ENCODE measurements around the gene UBASH3A. TPM values are rescaled to one million over a fixed set of nuclear protein-coding genes. Genes with fewer than 3 reads are reported as not detected.

The UBASH3A gene
- total RNA-seq, 1 donor from 2014 or later, result not detected

- no peaks in the 10 kb centered on the region for H3K9me3 ChIP-seq (replicated peaks)
- intact Hi-C loops (cut with micrococcal nuclease), result no loop called here
- no peak for TF ChIP-seq CTCF (IDR thresholded peaks at IDR 0.05; ENCODE audit: borderline replicate concordance)
- no peaks in the 10 kb centered on the region for H3K4me1 ChIP-seq
- H3K27me3 ChIP-seq (ENCODE audit: low read depth), result peaks cover 40% of the 10 kb centered on the region
- no peaks in the 10 kb centered on the region for H3K36me3 ChIP-seq
- no peak overlapping the region for H3K4me3 ChIP-seq
- DNase-seq, result no peak
- no peak overlapping the region for H3K27ac ChIP-seq (replicated peaks)
These were observed 42.8 kb downstream of the UBASH3A start for GRCh38 chr21:42446531-42446930.

- no peaks in the 10 kb centered on the region for H3K9me3 ChIP-seq (replicated peaks)
- TF ChIP-seq CTCF (IDR thresholded peaks at IDR 0.05; ENCODE audit: borderline replicate concordance), result no peak
- H3K4me3 ChIP-seq, result no peak overlapping the region
- H3K4me1 ChIP-seq, result no peaks in the 10 kb centered on the region
- DNase-seq, result no peak
- intact Hi-C loops (cut with micrococcal nuclease), result no loop called here
- H3K27ac ChIP-seq (replicated peaks), result no peak overlapping the region
- no peaks in the 10 kb centered on the region for H3K36me3 ChIP-seq
- peaks cover 42% of the 10 kb centered on the region for H3K27me3 ChIP-seq (ENCODE audit: low read depth)
These were observed 43.5 kb downstream of the UBASH3A start for GRCh38 chr21:42447182-42447581.

- H3K4me1 ChIP-seq, result no peaks in the 10 kb centered on the region
- no peaks in the 10 kb centered on the region for H3K36me3 ChIP-seq
- DNase-seq, result no peak
- no peaks in the 10 kb centered on the region for H3K9me3 ChIP-seq (replicated peaks)
- no peak overlapping the region for H3K27ac ChIP-seq (replicated peaks)
- intact Hi-C loops (cut with micrococcal nuclease), result no loop called here
- H3K4me3 ChIP-seq, result no peak overlapping the region
- no peak for TF ChIP-seq CTCF (IDR thresholded peaks at IDR 0.05; ENCODE audit: borderline replicate concordance)
- H3K27me3 ChIP-seq (ENCODE audit: low read depth), result peaks cover 45% of the 10 kb centered on the region
These were observed 44.0 kb downstream of the UBASH3A start for GRCh38 chr21:42447732-42448131.

GRCh38 chr21:42448686-42449085 is 45.0 kb downstream of the UBASH3A start:
- no peaks in the 10 kb centered on the region for H3K9me3 ChIP-seq (replicated peaks)
- H3K36me3 ChIP-seq, result no peaks in the 10 kb centered on the region
- peaks cover 50% of the 10 kb centered on the region for H3K27me3 ChIP-seq (ENCODE audit: low read depth)
- no peak overlapping the region for H3K27ac ChIP-seq (replicated peaks)
- intact Hi-C loops (cut with micrococcal nuclease), result no loop called here
- H3K4me3 ChIP-seq, result no peak overlapping the region
- no peak for DNase-seq
- H3K4me1 ChIP-seq, result no peaks in the 10 kb centered on the region
- TF ChIP-seq CTCF (IDR thresholded peaks at IDR 0.05; ENCODE audit: borderline replicate concordance), result no peak

GRCh38 chr21:42451941-42452340 is 48.2 kb downstream of the UBASH3A start:
- peaks cover 44% of the 10 kb centered on the region for H3K27me3 ChIP-seq (ENCODE audit: low read depth)
- H3K9me3 ChIP-seq (replicated peaks), result no peaks in the 10 kb centered on the region
- no peaks in the 10 kb centered on the region for H3K36me3 ChIP-seq
- no peak overlapping the region for H3K27ac ChIP-seq (replicated peaks)
- TF ChIP-seq CTCF (IDR thresholded peaks at IDR 0.05; ENCODE audit: borderline replicate concordance), result no peak
- H3K4me1 ChIP-seq, result no peaks in the 10 kb centered on the region
- H3K4me3 ChIP-seq, result no peak overlapping the region
- no peak for DNase-seq
- intact Hi-C loops (cut with micrococcal nuclease), result no loop called here

Measured in left ventricle myocardium inferior (tissue), 1 donor.